Panc1 (cell line): ENCODE measurements around the gene VEGFA. TPM values are rescaled to one million over a fixed set of nuclear protein-coding genes. Genes with fewer than 3 reads are reported as not detected.

Source experiments
- ATAC-seq: fragments of 200-7000 bp; cut with Tn5 transposase; 2 replicates; pipeline ENCODE4 v1.9.1; 2020; ENCODE audit warnings: mild to moderate bottlenecking, moderate library complexity
- BruUV-seq: library from RNA; stranded (reverse); fragments of 400-500 nt; replicated peaks from 2 replicates; lab custom pipeline; 2021; lab: Mats Ljungman, UMichigan
- CTCF ChIA-PET: fragments of 300-600 bp; sonication (Branson Sonifier 250); formaldehyde crosslinking; loops from one replicate; lab custom pipeline; 2022; ENCODE audit warnings: antibody characterized with exemption; lab: Charles Lee
- POLR2A ChIA-PET: fragments of 300-600 bp; sonication (Branson Sonifier 250); formaldehyde crosslinking; loops from one replicate; lab custom pipeline; 2022; ENCODE audit warnings: antibody characterized with exemption; lab: Charles Lee
- DNase-seq: peaks from one replicate; pipeline ENCODE4 v3.0.0-alpha.2; 2010; ENCODE audit warnings: low read depth, low spot score
- H3K27ac ChIP-seq: 2 replicates; pipeline ENCODE4 v1.5.1; 2011; ENCODE audit warnings: mild to moderate bottlenecking, low read length, inconsistent platforms
- H3K27me3 ChIP-seq: fragments of 200-500 bp; sonication (Bioruptor generic); 2 replicates; pipeline ENCODE4 v1.6.0; 2014; ENCODE audit warnings: low read length, inconsistent platforms; ENCODE audit not compliant: control insufficient read depth, insufficient read depth
- H3K36me3 ChIP-seq: fragments of 200-500 bp; sonication (Bioruptor generic); 2 replicates; pipeline ENCODE4 v1.5.1; 2014; ENCODE audit warnings: inconsistent platforms, mild to moderate bottlenecking, low read length, moderate library complexity; ENCODE audit not compliant: control insufficient read depth, insufficient read depth
- H3K4me1 ChIP-seq: 2 replicates; pipeline ENCODE4 v1.5.1; 2011; ENCODE audit warnings: inconsistent platforms, mild to moderate bottlenecking, low read length, moderate library complexity; ENCODE audit not compliant: control insufficient read depth, insufficient read depth
- H3K4me3 ChIP-seq, 2 experiments: 2 replicates each; pipeline ENCODE4 v1.5.1; 2011 to 2012; ENCODE audit warnings: low read depth in 2 of 2, low read length in 2 of 2, mild to moderate bottlenecking in 2 of 2, inconsistent platforms in 1 of 2, moderate library complexity in 1 of 2
- H3K9me3 ChIP-seq: fragments of 200-500 bp; sonication (Bioruptor generic); 2 replicates; pipeline ENCODE4 v1.5.1; 2014; ENCODE audit warnings: low read depth, mild to moderate bottlenecking, inconsistent platforms, low read length, moderate library complexity; ENCODE audit not compliant: control insufficient read depth, insufficient read depth
- CTCF ChIP-seq: fragments of 450-650 bp; IDR thresholded peaks from 2 replicates; pipeline ENCODE4 v1.5.1; 2017; ENCODE audit warnings: mild to moderate bottlenecking
- POLR2AphosphoS5 ChIP-seq: IDR thresholded peaks from 2 replicates; pipeline ENCODE4 v1.6.1; 2012; ENCODE audit warnings: mild to moderate bottlenecking, low read depth, low read length, moderate library complexity
- REST ChIP-seq, 2 experiments: IDR thresholded peaks; 2 replicates each; pipeline ENCODE4 v1.6.1; 2011 to 2012; ENCODE audit warnings: low read depth in 2 of 2, control low read depth in 1 of 2, low read length in 1 of 2, mild to moderate bottlenecking in 1 of 2, moderate library complexity in 1 of 2; ENCODE audit not compliant: insufficient read depth in 1 of 2
- SIN3A ChIP-seq: IDR thresholded peaks from 2 replicates; pipeline ENCODE4 v1.6.1; 2012; ENCODE audit warnings: low read depth, mild to moderate bottlenecking, low read length, moderate library complexity, borderline replicate concordance; ENCODE audit not compliant: insufficient read depth
- TCF7L2 ChIP-seq: IDR thresholded peaks from 2 replicates; pipeline ENCODE4 v1.6.1; 2011; ENCODE audit warnings: mild to moderate bottlenecking, low read depth, low read length, inconsistent platforms
- in situ Hi-C: cut with HindIII; loops from 2 replicates; pipeline ENCODE4 v1.10.0; 2016; ENCODE audit warnings: low sequenced_read_pairs, low pct_unique_long_range_greater_than_20kb
- intact Hi-C: fragments of 100-400 bp; cut with micrococcal nuclease; formaldehyde crosslinking; loops from one replicate; pipeline ENCODE4 v1.10.0; 2022; ENCODE audit not compliant: unreplicated experiment
- total RNA-seq: library from RNA; stranded (reverse); gene quantifications from one replicate; pipeline ENCODE4 v1.2.1, GENCODE V29; 2021; ENCODE audit not compliant: unreplicated experiment

Gene VEGFA
- total RNA-seq, 1 experiment from 2014 or later: 98.7 TPM

GRCh38 chr6:43774776-43775534, 4.9 kb downstream of the VEGFA start:
- in situ Hi-C loops: no loop called here
- Histone ChIP-seq H3K27ac (peak overlapping the region; percentile 99), H3K9me3 (no peaks in the 10 kb centered on the region), H3K27me3 (no peaks in the 10 kb centered on the region), H3K4me3 (peak overlapping the region; percentile 94 to 99), H3K36me3 (peaks cover 7% of the 10 kb centered on the region), H3K4me1 (peaks cover 39% of the 10 kb centered on the region)
- intact Hi-C loops: loop anchor here (5.0 kb wide), 1 partner anchor 108 kb away; no protein-coding TSS in a partner anchor
- ChIA-PET POLR2A (interaction anchor here (0.6 kb wide), 1 partner anchor 60 kb away, joined by 5 read pairs; no protein-coding TSS in a partner anchor), CTCF (interaction anchor here (0.6 to 1.6 kb wide), 4 partner anchors 108 to 304 kb away, joined by 3 to 7 read pairs (median 6); no protein-coding TSS in a partner anchor)
- ATAC-seq (0 out of 2 replicates have a peak, but pooled peaks have one; percentile 9), DNase-seq (no peak)
- no TSS peak for BruUV-seq
- TF ChIP-seq CTCF (peak; percentile 90), REST (IDR thresholded peaks at IDR 0.05; ENCODE audit: insufficient read depth in 1 of 2, low read depth in 2 of 2, low read length in 1 of 2) (no peak)

GRCh38 chr6:43775535-43775885, 5.5 kb downstream of the VEGFA start:
- POLR2A ChIA-PET: no interaction called here
- no TSS peak for BruUV-seq
- Histone ChIP-seq H3K27me3 (no peaks in the 10 kb centered on the region), H3K4me3 (peak overlapping the region in 1 of 2 experiments; percentile 99; a peak in 2 of 4 replicates), H3K36me3 (peaks cover 7% of the 10 kb centered on the region), H3K9me3 (no peaks in the 10 kb centered on the region), H3K27ac (peak overlapping the region; percentile 99; the same call in 1 of the 2 replicates), H3K4me1 (peaks cover 39% of the 10 kb centered on the region)
- intact Hi-C loops: no loop called here
- in situ Hi-C loops: no loop called here
- TF ChIP-seq POLR2AphosphoS5: no peak
- no peak for TF ChIP-seq TCF7L2
- no peak for TF ChIP-seq REST (IDR thresholded peaks at IDR 0.05; ENCODE audit: insufficient read depth in 1 of 2, low read depth in 2 of 2, low read length in 1 of 2)
- TF ChIP-seq SIN3A: no peak
- TF ChIP-seq CTCF: no peak
- DNase-seq (no peak), ATAC-seq (no peak)
- CTCF ChIA-PET: interaction anchor here (1.5 kb wide), 1 partner anchor 303 kb away, joined by 7 read pairs; no protein-coding TSS in a partner anchor
